Fibroblast of mammary gland (primary cell): Measurements from ENCODE around the gene MRPL3.
A peak's percentile ranks its signal among the peaks of the same experiment; 100 is the strongest.

ENCODE experiments used
- DNase-seq: peaks from one replicate; pipeline ENCODE4 v3.0.0-alpha.2; 2010; ENCODE audit warnings: low read depth
- H3K4me3 ChIP-seq: 2 replicates; pipeline ENCODE4 v1.5.1; 2011; ENCODE audit warnings: low read depth, mild to moderate bottlenecking, low read length, moderate library complexity; ENCODE audit not compliant: control insufficient read depth
- TF ChIP-seq, protein P1 (sequence below): conservative IDR thresholded peaks from 2 replicates; pipeline ENCODE4 v1.5.1; 2011; ENCODE audit warnings: low read depth, low read length, inconsistent platforms; ENCODE audit not compliant: control insufficient read depth, insufficient read depth

MRPL3 gene

GRCh38 chr3:131432441-131432840, 70.3 kb downstream of the MRPL3 start:
- no peak for DNase-seq
- no peak overlapping the region for H3K4me3 ChIP-seq
- TF ChIP-seq, protein P1, sequence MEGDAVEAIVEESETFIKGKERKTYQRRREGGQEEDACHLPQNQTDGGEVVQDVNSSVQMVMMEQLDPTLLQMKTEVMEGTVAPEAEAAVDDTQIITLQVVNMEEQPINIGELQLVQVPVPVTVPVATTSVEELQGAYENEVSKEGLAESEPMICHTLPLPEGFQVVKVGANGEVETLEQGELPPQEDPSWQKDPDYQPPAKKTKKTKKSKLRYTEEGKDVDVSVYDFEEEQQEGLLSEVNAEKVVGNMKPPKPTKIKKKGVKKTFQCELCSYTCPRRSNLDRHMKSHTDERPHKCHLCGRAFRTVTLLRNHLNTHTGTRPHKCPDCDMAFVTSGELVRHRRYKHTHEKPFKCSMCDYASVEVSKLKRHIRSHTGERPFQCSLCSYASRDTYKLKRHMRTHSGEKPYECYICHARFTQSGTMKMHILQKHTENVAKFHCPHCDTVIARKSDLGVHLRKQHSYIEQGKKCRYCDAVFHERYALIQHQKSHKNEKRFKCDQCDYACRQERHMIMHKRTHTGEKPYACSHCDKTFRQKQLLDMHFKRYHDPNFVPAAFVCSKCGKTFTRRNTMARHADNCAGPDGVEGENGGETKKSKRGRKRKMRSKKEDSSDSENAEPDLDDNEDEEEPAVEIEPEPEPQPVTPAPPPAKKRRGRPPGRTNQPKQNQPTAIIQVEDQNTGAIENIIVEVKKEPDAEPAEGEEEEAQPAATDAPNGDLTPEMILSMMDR, result no peak

- DNase-seq, result no peak
- TF ChIP-seq, protein P1, result no peak
- H3K4me3 ChIP-seq, result no peak overlapping the region
Measured at GRCh38 chr3:131431754-131432153, 71.0 kb downstream of the MRPL3 start.

DNA sequence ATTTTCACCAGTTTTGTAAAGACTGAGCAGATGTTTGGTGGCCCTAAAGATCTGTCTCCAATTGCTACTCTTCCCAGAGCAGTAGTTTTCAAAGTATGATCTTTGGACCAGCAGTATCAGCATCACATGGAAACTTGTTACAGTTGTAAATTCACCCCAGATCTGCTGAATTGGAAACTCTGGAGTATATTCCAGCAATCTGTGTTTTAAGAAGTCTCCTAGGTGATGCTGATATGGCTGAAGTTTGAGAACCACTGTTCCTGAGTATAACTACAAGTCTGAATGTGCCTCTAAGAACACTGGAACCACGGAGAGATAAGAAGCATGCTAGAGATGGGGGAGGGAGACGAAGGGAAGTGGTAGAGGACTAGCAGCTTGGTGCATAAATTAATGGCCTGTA, 75.5 kb downstream of the MRPL3 start:
- TF ChIP-seq, protein P1, result no peak
- no peak for DNase-seq

DNA sequence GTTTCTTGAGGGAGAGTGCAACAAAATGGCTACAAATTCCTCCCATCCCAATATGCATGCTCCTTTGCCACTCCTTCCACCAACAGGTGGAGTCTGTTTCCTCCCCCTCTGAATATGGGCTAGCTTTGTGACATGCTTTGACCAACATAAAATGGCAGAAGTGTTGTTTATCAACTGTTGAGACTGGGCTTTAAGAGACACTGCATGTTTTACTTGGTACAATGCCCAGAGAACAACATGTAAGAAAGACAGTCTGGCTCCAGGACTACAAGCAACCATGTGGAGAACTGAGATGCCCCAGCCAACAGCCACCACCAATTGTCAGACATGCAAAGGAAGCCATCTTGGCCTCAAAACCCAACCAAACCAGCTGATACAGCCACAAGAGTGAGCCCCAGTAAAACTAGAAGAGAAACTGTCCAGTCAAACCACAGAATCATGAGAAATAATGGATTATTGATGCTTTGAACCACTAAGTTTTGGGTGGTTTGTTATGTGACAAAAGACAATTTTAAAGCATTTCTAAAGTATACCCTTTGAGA, 80.7 kb downstream of the MRPL3 start:
- TF ChIP-seq, protein P1, result no peak

More for the DNA sequence above, 75.5 kb downstream of the MRPL3 start:
- H3K4me3 ChIP-seq, result no peak overlapping the region

GRCh38 chr3:131421301-131421700, 81.5 kb downstream of the MRPL3 start:
- no peak overlapping the region for H3K4me3 ChIP-seq
- no peak for DNase-seq
- TF ChIP-seq, protein P1, result no peak

More for the DNA sequence above, 80.7 kb downstream of the MRPL3 start:
- peak; percentile 8 for DNase-seq
- no peak overlapping the region for H3K4me3 ChIP-seq

- no peak for DNase-seq
- H3K4me3 ChIP-seq, result no peak overlapping the region
- TF ChIP-seq, protein P1, result no peak
Measured at GRCh38 chr3:131417751-131418150, 85.0 kb downstream of the MRPL3 start.
